K562 (cell line): ENCODE data around the gene ZNF599. TPM values are rescaled to one million over a fixed set of nuclear protein-coding genes. Genes with fewer than 3 reads are reported as not detected.

ENCODE experiments used
- ATAC-seq: fragments of 200-7000 bp; cut with Tn5 transposase; 3 replicates; pipeline ENCODE4 v1.9.1; 2020; ENCODE audit warnings: moderate library complexity
- BruUV-seq: library from RNA; stranded (reverse); fragments of 400-500 nt; replicated peaks from 2 replicates; lab custom pipeline; 2021; lab: Mats Ljungman, UMichigan
- CTCF ChIA-PET: fragments of 300-600 bp; formaldehyde crosslinking; extraction: SDS; loops from one replicate; lab custom pipeline; 2021; ENCODE audit warnings: low intra/inter-chr PET ratio; lab: Yijun Ruan, JAX
- POLR2A ChIA-PET: fragments of 300-600, 350-650 bp; sonication (Branson Sonifier 250); formaldehyde crosslinking; extraction: SDS; loops from one replicate; lab custom pipeline; 2021; ENCODE audit warnings: antibody characterized with exemption, inconsistent platforms; lab: Yijun Ruan, JAX
- DNase-seq, 4 experiments: peaks; one replicate each; pipeline versions ENCODE4 v3.0.0 to v3.0.0-alpha.2; 2011 to 2018; ENCODE audit warnings: low spot score in 3 of 4, mixed read lengths in 3 of 4; ENCODE audit errors: extremely low read depth in 1 of 4
- FAIRE-seq: peaks from 2 replicates; lab custom pipeline; 2011; peaks lifted over from hg19 to GRCh38; lab: Jason Lieb, UNC
- H2AFZ ChIP-seq: 2 replicates; pipeline ENCODE4 v1.6.0; 2011; ENCODE audit warnings: low read depth, low read length, control low read depth, inconsistent platforms
- H3K27ac ChIP-seq: fragments of 200-600 bp; 3 replicates; pipeline ENCODE4 v1.8.0; 2011; ENCODE audit warnings: low read depth, mild to moderate bottlenecking, control low read depth, inconsistent platforms, low read length, moderate library complexity, mixed read lengths; ENCODE audit errors: extremely low read depth
- H3K27me3 ChIP-seq, 2 experiments: fragments of 300-600 bp in 1 of 2; 2 replicates in 1 of 2; 3 replicates in 1 of 2; pipeline versions ENCODE4 v1.6.0 to v1.8.0; 2011; ENCODE audit warnings: inconsistent platforms in 2 of 2, low read length in 2 of 2, mild to moderate bottlenecking in 1 of 2, mixed read lengths in 1 of 2, moderate library complexity in 1 of 2; ENCODE audit not compliant: control insufficient read depth in 2 of 2, insufficient read depth in 2 of 2
- H3K36me3 ChIP-seq: fragments of 300-600 bp; 3 replicates; pipeline ENCODE4 v1.8.0; 2011; ENCODE audit warnings: mild to moderate bottlenecking, low read length, inconsistent platforms; ENCODE audit not compliant: control insufficient read depth, insufficient read depth
- H3K4me1 ChIP-seq, 2 experiments: fragments of 200-600 bp in 1 of 2; replicated peaks in 1 of 2; 2 replicates in 1 of 2; 3 replicates in 1 of 2; pipeline versions ENCODE4 v1.5.1 to v1.8.0; 2011; ENCODE audit warnings: inconsistent platforms in 2 of 2, low read length in 2 of 2, mild to moderate bottlenecking in 1 of 2, mixed read lengths in 1 of 2, moderate library complexity in 1 of 2; ENCODE audit not compliant: control insufficient read depth in 2 of 2, insufficient read depth in 2 of 2
- H3K4me2 ChIP-seq: 2 replicates; pipeline ENCODE4 v1.6.1; 2011; ENCODE audit warnings: low read length, control low read depth, inconsistent platforms, mixed read lengths; ENCODE audit not compliant: insufficient read depth
- H3K4me3 ChIP-seq: fragments of 200-600 bp; sonication (generic), shearing (Covaris generic); 2 replicates; pipeline ENCODE4 v1.5.1; 2016; ENCODE audit warnings: control low read depth, inconsistent platforms
- H3K79me2 ChIP-seq: fragments of 200-600 bp; 3 replicates; pipeline ENCODE4 v1.8.0; 2011; ENCODE audit warnings: low read length, inconsistent platforms; ENCODE audit not compliant: control insufficient read depth, insufficient read depth
- H3K9ac ChIP-seq, 2 experiments: 2 replicates each; pipeline versions ENCODE4 v1.6.0 to v1.6.1; 2011; ENCODE audit warnings: low read depth in 2 of 2, low read length in 2 of 2, control low read depth in 1 of 2, inconsistent platforms in 1 of 2, mild to moderate bottlenecking in 1 of 2, mixed read lengths in 1 of 2; ENCODE audit not compliant: insufficient read depth in 1 of 2
- H3K9me1 ChIP-seq: one replicate; pipeline ENCODE4 v1.6.0; 2011; ENCODE audit warnings: inconsistent platforms, mild to moderate bottlenecking, low read length, moderate library complexity; ENCODE audit not compliant: control insufficient read depth, insufficient read depth
- H3K9me3 ChIP-seq: replicated peaks from 2 replicates; pipeline ENCODE4 v1.5.1; 2011; ENCODE audit warnings: low read depth, low read length, inconsistent platforms; ENCODE audit not compliant: control insufficient read depth, insufficient read depth
- H4K20me1 ChIP-seq: replicated peaks from 2 replicates; pipeline ENCODE4 v1.6.1; 2011; ENCODE audit warnings: low read length, inconsistent platforms, mixed read lengths; ENCODE audit not compliant: control insufficient read depth, insufficient read depth
- GATAD2B ChIP-seq: fragments of 450-650 bp; IDR thresholded peaks from 2 replicates; pipeline ENCODE4 v1.6.1; 2017; ENCODE audit warnings: mild to moderate bottlenecking, borderline replicate concordance
- HCFC1 ChIP-seq: IDR thresholded peaks from 2 replicates; pipeline ENCODE4 v1.6.1; 2012; ENCODE audit warnings: low read depth, low read length, improper control_type of control experiment
- ILF3 ChIP-seq: fragments of 450-650 bp; IDR thresholded peaks from 2 replicates; pipeline ENCODE4 v1.6.1; 2018; ENCODE audit warnings: antibody characterized with exemption, mild to moderate bottlenecking, moderate library complexity, borderline replicate concordance
- KDM4B ChIP-seq, 2 experiments: fragments of 450-650 bp in 1 of 2; sonication (generic) in 1 of 2; IDR thresholded peaks; 2 replicates each; pipeline ENCODE4 v1.6.1; 2016 to 2017; ENCODE audit warnings: borderline replicate concordance in 2 of 2, antibody characterized with exemption in 1 of 2, low read depth in 1 of 2, mild to moderate bottlenecking in 1 of 2
- PML ChIP-seq: IDR thresholded peaks from 2 replicates; pipeline ENCODE4 v1.6.1; 2012; ENCODE audit warnings: low read length, inconsistent platforms
- RBM34 ChIP-seq: fragments of 200-400 bp; formaldehyde crosslinking; IDR thresholded peaks from 2 replicates; pipeline ENCODE4 v1.6.1; 2018; ENCODE audit warnings: low read length, borderline replicate concordance; ENCODE audit not compliant: insufficient read depth
- SMC3 ChIP-seq: conservative IDR thresholded peaks from 2 replicates; pipeline ENCODE4 v1.6.1; 2011; ENCODE audit warnings: low read depth, low read length, improper control_type of control experiment; ENCODE audit not compliant: insufficient read depth
- SP2 ChIP-seq: IDR thresholded peaks from 2 replicates; pipeline ENCODE4 v1.6.1; 2011; ENCODE audit warnings: mild to moderate bottlenecking, low read depth, low read length, moderate library complexity; ENCODE audit not compliant: poor library complexity, severe bottlenecking; ENCODE audit errors: extremely low read depth
- TAF7 ChIP-seq: fragments of 450-650 bp; IDR thresholded peaks from 2 replicates; pipeline ENCODE4 v1.6.1; 2016; ENCODE audit warnings: missing genetic modification characterization, missing compliant biosample characterization
- ZNF133 ChIP-seq: fragments of 250-450 bp; sonication (Bioruptor Pico); IDR thresholded peaks from 2 replicates; pipeline ENCODE4 v1.4.0; 2020; ENCODE audit warnings: mild to moderate bottlenecking
- ZNF23 ChIP-seq: fragments of 250-450 bp; sonication (Bioruptor Pico); IDR thresholded peaks from 2 replicates; pipeline ENCODE4 v1.4.0; 2020; ENCODE audit warnings: mild to moderate bottlenecking
- ZNF57 ChIP-seq: fragments of 450-650 bp; formaldehyde crosslinking; IDR thresholded peaks from 2 replicates; pipeline ENCODE4 v1.4.0; 2020; ENCODE audit warnings: mild to moderate bottlenecking, moderate library complexity
- WGBS: fragments of 100-300 bp; shearing (Covaris generic); methylation state at CpG from one replicate; pipeline ENCODE4 v1.1.6; 2016; ENCODE audit warnings: low coverage, mixed read lengths; ENCODE audit not compliant: insufficient coverage; ENCODE audit errors: missing lambda C conversion rate; 5-methylcytosine and 5-hydroxymethylcytosine counted together
- in situ Hi-C: fragments of 300-500 bp; cut with MboI; formaldehyde crosslinking; loops from 4 replicates; pipeline ENCODE4 v1.15.0; 2018; ENCODE audit warnings: inconsistent platforms, mixed read lengths
- intact Hi-C: fragments of 100-400 bp; cut with micrococcal nuclease; formaldehyde crosslinking; loops from 2 replicates; pipeline ENCODE4 v1.14.2; 2022
- polyA plus RNA-seq, 8 experiments: library from polyadenylated mRNA; depleted of rRNA in 4 of 8; stranded (reverse) in 5 of 8; unstranded in 3 of 8; fragments of >200 nt; fragmentation: Nextera tagmentation in 2 of 8; fragmentation: Illumina TruSeq in 1 of 8; extraction: Ambion mirVana in 2 of 8; extraction: Trizol in 1 of 8; gene quantifications; 2 replicates each; pipeline versions ENCODE4 v1.2.1 to v1.2.3, GENCODE V29; 2011 to 2014; ENCODE audit warnings: inconsistent platforms in 1 of 8, missing spikeins in 1 of 8
- total RNA-seq, 7 experiments: library from RNA; depleted of rRNA in 6 of 7; stranded (reverse); fragments of >200 nt in 6 of 7; fragmentation: Illumina TruSeq in 2 of 7; extraction: Trizol in 2 of 7; gene quantifications; 2 replicates each; pipeline versions ENCODE4 v1.2.1 to v1.2.3, GENCODE V29; 2011 to 2021; ENCODE audit warnings: low replicate concordance in 1 of 7
- TF ChIP-seq, protein P1 (sequence below): sonication (generic); formaldehyde crosslinking; IDR thresholded peaks from 2 replicates; pipeline ENCODE4 v1.9.0; 2022; ENCODE audit warnings: mild to moderate bottlenecking, missing genetic modification reagents
- TF ChIP-seq, protein P2 (sequence below): IDR thresholded peaks from 3 replicates; pipeline ENCODE4 v1.6.1; 2011; ENCODE audit warnings: borderline replicate concordance, mild to moderate bottlenecking, moderate library complexity; ENCODE audit not compliant: insufficient read length; ENCODE audit errors: extremely low read depth
- TF ChIP-seq, protein P3 (sequence below): fragments of 250-450 bp; sonication (Bioruptor Pico); IDR thresholded peaks from 2 replicates; pipeline ENCODE4 v1.5.0; 2021; ENCODE audit warnings: mild to moderate bottlenecking, borderline replicate concordance
- TF ChIP-seq, protein P4 (sequence below): fragments of 250-450 bp; sonication (Bioruptor Pico); IDR thresholded peaks from 2 replicates; pipeline ENCODE4 v1.9.0; 2021; ENCODE audit warnings: mild to moderate bottlenecking

Gene ZNF599
- total and polyA plus RNA-seq, 9 of the 15 experiments (the other 6 are each of a cell fraction or from before 2014, with no cell fraction given), result 0.71 to 6.7 (median 2.8) TPM

DNA sequence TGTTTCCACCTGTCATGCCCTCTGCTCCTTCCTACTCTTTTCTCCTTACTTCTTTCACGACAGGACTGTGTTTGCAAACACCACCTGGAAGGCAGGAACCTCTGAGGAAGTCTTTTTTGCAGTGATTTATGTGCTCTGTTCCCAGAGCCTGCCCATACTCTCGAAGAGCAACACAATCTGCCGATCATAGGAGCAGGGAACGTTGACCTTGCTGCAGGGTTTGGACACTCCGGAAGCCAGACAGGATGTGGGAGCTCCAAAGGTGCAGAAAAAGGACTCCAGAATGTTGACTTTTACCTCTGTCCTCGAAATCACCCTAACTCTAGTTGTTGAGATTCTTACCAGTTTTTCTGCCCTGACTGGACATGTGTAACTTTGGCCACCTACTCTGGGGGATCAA lies 47.6 kb downstream of the ZNF599 start:
- no TSS peak for BruUV-seq
- Histone ChIP-seq H3K9me1 (no peaks in the 10 kb centered on the region), H3K27me3 (peaks cover 20 to 39% of the 10 kb centered on the region in 2 experiments), H3K79me2 (no peaks in the 10 kb centered on the region), H3K9me3 (no peaks in the 10 kb centered on the region), H3K4me3 (no peak overlapping the region), H3K9ac (no peak overlapping the region), H3K27ac (no peak overlapping the region), H3K4me1 (no peaks in the 10 kb centered on the region), H2AFZ (no peak overlapping the region), H3K4me2 (no peak overlapping the region), H4K20me1 (no peaks in the 10 kb centered on the region), H3K36me3 (no peaks in the 10 kb centered on the region)
- ATAC-seq (no peak), FAIRE-seq (no peak), DNase-seq (no peak)
- 1% methylated on average over 6 of the region's 6 CpGs for WGBS
- CTCF ChIA-PET, result no interaction called here
- in situ Hi-C loops, result no loop called here
- POLR2A ChIA-PET, result no interaction called here
- intact Hi-C loops, result no loop called here
- no peak for TF ChIP-seq SP2
- TF ChIP-seq, protein P1, sequence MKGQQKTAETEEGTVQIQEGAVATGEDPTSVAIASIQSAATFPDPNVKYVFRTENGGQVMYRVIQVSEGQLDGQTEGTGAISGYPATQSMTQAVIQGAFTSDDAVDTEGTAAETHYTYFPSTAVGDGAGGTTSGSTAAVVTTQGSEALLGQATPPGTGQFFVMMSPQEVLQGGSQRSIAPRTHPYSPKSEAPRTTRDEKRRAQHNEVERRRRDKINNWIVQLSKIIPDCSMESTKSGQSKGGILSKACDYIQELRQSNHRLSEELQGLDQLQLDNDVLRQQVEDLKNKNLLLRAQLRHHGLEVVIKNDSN (CRISPR knock-in tag), result no peak
- TF ChIP-seq, protein P2, sequence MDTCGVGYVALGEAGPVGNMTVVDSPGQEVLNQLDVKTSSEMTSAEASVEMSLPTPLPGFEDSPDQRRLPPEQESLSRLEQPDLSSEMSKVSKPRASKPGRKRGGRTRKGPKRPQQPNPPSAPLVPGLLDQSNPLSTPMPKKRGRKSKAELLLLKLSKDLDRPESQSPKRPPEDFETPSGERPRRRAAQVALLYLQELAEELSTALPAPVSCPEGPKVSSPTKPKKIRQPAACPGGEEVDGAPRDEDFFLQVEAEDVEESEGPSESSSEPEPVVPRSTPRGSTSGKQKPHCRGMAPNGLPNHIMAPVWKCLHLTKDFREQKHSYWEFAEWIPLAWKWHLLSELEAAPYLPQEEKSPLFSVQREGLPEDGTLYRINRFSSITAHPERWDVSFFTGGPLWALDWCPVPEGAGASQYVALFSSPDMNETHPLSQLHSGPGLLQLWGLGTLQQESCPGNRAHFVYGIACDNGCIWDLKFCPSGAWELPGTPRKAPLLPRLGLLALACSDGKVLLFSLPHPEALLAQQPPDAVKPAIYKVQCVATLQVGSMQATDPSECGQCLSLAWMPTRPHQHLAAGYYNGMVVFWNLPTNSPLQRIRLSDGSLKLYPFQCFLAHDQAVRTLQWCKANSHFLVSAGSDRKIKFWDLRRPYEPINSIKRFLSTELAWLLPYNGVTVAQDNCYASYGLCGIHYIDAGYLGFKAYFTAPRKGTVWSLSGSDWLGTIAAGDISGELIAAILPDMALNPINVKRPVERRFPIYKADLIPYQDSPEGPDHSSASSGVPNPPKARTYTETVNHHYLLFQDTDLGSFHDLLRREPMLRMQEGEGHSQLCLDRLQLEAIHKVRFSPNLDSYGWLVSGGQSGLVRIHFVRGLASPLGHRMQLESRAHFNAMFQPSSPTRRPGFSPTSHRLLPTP, result no peak
- TF ChIP-seq TAF7 (tag), result no peak
- no peak for TF ChIP-seq ZNF133
- TF ChIP-seq KDM4B (IDR thresholded peaks at IDR 0.05; ENCODE audit: borderline replicate concordance in 2 of 2, low read depth in 1 of 2), result no peak
- no peak for TF ChIP-seq ZNF57
- no peak for TF ChIP-seq ILF3
- TF ChIP-seq, protein P3, sequence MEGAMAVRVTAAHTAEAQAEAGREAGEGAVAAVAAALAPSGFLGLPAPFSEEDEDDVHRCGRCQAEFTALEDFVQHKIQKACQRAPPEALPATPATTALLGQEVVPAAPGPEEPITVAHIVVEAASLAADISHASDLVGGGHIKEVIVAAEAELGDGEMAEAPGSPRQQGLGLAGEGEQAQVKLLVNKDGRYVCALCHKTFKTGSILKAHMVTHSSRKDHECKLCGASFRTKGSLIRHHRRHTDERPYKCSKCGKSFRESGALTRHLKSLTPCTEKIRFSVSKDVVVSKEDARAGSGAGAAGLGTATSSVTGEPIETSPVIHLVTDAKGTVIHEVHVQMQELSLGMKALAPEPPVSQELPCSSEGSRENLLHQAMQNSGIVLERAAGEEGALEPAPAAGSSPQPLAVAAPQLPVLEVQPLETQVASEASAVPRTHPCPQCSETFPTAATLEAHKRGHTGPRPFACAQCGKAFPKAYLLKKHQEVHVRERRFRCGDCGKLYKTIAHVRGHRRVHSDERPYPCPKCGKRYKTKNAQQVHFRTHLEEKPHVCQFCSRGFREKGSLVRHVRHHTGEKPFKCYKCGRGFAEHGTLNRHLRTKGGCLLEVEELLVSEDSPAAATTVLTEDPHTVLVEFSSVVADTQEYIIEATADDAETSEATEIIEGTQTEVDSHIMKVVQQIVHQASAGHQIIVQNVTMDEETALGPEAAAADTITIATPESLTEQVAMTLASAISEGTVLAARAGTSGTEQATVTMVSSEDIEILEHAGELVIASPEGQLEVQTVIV (CRISPR knock-in tag), result no peak
- TF ChIP-seq SMC3, result no peak
- no peak for TF ChIP-seq PML
- no peak for TF ChIP-seq ZNF23 (CRISPR knock-in tag)
- TF ChIP-seq RBM34, result no peak
- no peak for TF ChIP-seq GATAD2B
- TF ChIP-seq HCFC1, result no peak
- TF ChIP-seq, protein P4, sequence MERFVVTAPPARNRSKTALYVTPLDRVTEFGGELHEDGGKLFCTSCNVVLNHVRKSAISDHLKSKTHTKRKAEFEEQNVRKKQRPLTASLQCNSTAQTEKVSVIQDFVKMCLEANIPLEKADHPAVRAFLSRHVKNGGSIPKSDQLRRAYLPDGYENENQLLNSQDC (CRISPR knock-in tag), result no peak
